LHCN-M2 (cell line): ENCODE data around the gene RASL12. TPM values are rescaled to one million over a fixed set of nuclear protein-coding genes. Genes with fewer than 3 reads are reported as not detected.

ENCODE experiments used
- DNase-seq: peaks from one replicate; pipeline ENCODE4 v3.0.0-alpha.2; 2012; ENCODE audit warnings: low read depth
- total RNA-seq: library from RNA; depleted of rRNA; stranded (reverse); fragments of >200 nt; gene quantifications from 2 replicates; pipeline ENCODE4 v1.2.3, GENCODE V29; 2014

The RASL12 gene
- total RNA-seq, 1 experiment from 2014 or later: not detected

DNA sequence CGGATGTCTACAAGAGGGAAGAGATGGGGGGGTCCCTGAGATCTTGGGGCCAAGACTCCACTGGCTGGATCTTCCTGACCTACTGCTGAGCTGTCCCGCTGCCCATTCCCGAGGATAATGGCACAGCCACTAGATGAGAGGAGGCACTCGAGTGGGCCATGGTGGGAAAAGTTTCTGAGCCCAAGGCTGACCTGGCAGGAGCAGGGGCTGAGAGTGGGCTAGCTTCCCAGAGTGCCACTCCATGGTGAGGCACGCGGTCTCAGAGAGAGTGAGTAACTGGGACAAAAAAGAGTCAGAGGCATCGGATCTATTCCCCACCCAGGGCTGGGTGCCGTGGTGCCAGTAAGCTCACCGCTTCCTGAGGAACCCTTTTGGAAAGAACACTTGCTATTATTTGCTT is 11.7 kb downstream of the RASL12 start:
- no peak for DNase-seq

GRCh38 chr15:65055201-65055870 is 12.5 kb downstream of the RASL12 start:
- DNase-seq: peak; percentile 36

- DNase-seq: peak; percentile 55
Observed at GRCh38 chr15:65054333-65055200, 13.2 kb downstream of the RASL12 start.

DNA sequence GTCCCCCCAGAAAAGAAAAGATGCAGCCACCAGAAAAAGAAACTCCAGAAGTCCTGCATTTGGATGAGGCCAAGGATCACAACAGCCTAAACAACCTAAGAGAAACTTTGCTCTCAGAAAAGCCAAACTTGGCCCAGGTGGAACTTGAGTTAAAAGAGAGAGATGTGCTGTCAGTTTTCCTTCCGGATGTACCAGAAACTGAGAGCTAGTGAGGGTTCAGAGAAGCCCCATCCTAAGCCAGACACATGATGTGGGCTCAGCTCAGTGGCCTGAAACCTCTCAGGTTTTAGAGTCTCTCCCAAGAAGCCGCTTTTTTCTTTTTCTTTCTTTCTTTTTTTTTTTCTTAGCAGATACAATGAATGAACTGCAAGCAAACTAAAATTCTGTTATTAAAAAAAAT is 14.8 kb downstream of the RASL12 start:
- no peak for DNase-seq

- DNase-seq: no peak
Observed at GRCh38 chr15:65051266-65051665, 16.5 kb downstream of the RASL12 start.

DNA sequence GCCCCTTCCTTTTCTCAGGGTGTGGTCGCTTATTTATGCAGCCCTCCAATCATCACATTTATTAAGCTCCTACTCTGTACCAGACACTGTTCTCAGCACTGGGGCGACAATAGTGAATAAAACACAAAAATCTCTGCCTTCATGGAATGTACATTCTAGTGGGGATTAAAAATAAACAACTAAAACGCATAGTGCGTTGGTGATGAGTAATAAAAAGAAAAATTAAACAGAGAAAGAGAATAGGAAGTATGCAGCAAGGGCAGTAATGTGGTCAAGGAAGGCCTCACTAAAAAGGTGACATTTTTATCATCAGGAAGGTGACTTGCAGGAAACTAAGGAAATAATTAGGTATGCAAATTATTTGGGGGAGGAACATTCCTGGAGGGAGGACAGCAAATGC is 17.5 kb downstream of the RASL12 start:
- DNase-seq: no peak

DNA sequence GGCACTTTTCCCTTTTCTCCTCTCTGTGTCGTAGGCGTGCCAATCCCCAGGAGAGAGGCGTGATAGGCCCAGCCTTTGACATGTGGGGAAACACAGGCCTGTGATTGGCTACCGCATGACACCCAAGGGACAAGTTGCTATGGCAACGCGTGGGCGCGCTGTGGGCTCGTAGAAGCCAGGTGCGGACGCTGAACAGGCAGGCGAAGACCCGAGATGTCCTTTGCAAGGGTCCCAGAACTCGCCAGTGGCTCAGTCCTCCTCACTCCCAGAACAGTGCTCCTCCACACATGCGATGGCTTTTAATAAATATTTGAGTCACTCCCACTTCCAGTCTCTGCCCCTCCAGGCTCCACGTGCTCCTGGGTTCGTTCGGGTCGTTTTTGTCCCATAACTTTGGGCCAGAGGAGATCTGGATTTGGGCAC is 18.4 kb downstream of the RASL12 start:
- peak; percentile 94 for DNase-seq

GRCh38 chr15:65048241-65048640 is 19.6 kb downstream of the RASL12 start:
- DNase-seq: no peak

- DNase-seq: peak; percentile 85
Observed at GRCh38 chr15:65044724-65045481, 22.9 kb downstream of the RASL12 start, which contains the start of gene SLC51B. TSS of gene SLC51B (plus strand) at chr15:65045387. CDS start at chr15:65050005, 4,618 bp downstream.

DNA sequence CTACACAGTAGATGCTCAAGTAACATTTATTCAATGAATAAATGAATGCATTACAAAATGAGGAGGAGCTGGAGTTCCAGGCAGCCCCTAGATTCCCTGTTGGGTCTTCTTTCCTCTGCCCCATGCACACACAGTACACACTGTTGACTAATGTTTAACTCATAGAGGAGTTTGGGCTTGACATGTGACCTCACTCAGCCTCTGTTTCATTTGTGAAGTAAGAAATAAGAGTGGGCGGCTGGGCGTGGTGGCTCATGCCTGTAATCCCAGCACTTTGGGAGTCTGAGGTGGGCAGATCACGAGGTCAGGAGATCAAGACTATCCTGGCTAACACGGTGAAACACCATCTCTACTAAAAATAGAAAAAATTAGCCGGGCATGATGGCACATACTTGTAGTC is 23.6 kb downstream of the RASL12 start:
- peak; percentile 78 for DNase-seq

DNA sequence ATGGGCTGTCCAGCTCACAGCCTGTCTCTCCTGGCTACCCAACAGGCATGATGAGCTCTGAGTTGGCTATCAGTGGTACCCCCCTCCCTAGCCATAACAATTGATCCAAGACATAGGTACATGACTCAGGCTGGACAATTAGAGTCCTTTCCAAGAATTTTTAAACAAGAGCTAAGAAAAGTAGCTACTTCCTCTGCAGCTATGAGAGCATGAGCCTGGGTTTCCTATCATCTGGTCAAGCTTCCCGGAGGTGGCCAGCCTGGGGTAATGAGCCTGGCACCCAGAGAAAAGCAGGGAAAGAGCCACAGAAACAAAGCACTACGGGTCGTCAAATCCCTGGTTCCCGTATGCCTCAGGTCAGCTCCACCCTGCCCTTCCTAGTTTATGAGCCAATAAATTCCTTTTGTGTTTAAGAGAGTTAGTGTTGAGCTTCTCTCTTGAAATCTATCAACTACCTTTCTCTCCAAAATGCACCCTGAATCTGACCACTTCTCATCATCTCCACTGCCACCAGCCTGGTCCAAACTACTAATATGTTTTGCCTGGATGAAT is 24.9 kb downstream of the RASL12 start:
- no peak for DNase-seq

- no peak for DNase-seq
Observed at GRCh38 chr15:65041787-65042186, 26.0 kb downstream of the RASL12 start.

GRCh38 chr15:65040461-65040860 is 27.3 kb downstream of the RASL12 start:
- DNase-seq: no peak

DNA sequence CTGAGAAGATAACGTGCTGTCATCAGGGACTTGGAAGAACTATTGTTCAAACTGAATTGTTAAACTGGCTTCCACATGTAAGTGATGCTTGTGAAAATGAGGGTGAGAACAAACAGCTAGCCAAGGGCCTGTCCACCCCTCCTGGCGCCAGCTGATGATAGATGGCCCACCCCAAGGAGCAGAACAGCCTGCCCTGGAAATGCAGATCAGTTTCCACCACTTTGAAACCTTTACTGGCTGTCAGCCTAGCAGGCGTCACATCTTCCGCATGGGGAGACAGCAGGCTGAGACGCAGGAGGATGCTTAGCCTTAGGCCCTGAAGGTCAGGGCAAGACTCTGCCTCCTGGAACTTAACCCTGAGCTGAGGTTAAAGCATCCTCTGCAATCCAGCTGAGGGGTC is 29.0 kb downstream of the RASL12 start:
- DNase-seq: no peak

DNA sequence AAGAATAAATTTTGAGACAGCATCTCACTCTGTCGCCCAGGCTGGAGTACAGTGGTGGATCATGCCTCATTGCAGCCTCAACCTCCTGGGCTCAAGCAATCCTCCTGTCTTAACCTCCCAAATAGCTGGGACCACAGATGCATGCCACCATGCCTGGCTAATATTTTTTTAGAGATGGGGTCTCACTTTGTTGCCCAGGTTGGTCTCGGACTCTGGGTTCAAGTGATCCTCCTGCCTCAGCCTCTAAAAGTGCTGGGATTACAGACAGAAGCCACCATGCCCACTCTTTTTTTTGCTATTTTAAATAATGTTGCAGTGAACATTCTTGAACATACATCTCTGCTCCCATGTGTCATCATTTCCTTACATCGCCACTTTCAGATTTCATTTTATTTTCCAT is 29.4 kb downstream of the RASL12 start:
- DNase-seq: no peak

DNA sequence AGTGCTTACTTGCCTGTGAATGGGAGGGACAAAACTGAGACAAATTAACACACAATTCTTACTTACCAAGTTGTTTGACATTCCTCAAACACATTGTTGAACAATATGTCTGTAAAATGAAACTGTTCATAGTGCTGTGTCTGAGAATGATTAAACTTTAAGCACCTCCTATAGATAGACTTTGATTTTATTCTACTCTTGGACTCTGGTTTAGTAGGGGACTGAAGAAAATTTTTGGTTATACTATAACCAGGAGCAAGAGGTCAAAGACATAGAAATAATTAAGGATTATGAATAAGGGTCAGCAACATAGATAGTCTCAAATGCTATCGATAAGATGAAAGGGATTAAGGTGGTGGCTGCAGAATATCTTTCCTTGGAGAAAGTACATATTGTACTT is 30.5 kb downstream of the RASL12 start:
- DNase-seq: no peak

DNA sequence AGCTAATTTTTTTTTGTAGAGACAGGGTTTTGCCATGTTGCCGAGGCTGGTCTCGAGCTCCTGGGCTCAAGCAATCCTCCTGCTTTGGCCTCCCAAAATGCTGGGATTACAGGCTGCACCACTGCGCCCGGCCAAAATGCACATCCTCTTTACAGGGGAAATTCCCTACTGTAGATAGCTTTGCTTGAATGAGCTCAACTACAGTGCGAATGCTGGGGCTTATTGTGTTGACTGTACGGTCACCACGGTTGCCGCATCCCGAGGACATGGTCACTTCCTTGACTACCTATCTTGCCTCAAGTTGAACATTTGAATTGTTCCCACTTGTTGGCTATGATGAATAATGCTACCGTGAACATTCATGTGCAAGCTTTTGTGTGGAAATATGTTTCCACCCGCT is 33.1 kb downstream of the RASL12 start:
- no peak for DNase-seq

DNA sequence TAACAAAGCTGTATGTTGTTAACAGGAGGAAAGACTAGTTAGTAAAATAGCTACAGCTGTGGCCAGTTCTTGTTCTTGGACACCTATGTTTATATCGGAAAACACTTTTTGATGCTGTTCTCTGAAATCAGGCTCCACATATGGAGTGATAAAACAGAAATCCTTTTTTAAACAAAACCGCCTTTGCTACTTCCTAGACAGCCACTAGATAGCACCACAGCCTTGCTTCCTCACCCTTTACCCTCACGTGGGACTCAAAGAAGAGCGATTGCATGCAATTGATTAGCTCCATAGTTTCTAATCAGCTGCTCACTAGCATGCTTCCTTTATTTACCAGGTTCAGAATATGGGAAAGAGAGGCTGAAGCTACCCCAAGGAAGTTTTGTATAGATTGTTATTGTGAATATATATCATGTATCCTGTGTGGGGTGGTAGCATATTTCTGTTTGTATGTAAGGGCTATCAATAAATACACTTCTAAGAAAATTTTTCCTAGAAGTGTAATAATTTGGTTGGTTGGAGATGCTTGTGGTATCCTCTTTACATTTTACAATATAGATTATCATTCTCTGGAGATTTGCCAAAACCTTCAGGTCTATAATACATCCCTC is 34.0 kb downstream of the RASL12 start:
- DNase-seq: peak; percentile 45

DNA sequence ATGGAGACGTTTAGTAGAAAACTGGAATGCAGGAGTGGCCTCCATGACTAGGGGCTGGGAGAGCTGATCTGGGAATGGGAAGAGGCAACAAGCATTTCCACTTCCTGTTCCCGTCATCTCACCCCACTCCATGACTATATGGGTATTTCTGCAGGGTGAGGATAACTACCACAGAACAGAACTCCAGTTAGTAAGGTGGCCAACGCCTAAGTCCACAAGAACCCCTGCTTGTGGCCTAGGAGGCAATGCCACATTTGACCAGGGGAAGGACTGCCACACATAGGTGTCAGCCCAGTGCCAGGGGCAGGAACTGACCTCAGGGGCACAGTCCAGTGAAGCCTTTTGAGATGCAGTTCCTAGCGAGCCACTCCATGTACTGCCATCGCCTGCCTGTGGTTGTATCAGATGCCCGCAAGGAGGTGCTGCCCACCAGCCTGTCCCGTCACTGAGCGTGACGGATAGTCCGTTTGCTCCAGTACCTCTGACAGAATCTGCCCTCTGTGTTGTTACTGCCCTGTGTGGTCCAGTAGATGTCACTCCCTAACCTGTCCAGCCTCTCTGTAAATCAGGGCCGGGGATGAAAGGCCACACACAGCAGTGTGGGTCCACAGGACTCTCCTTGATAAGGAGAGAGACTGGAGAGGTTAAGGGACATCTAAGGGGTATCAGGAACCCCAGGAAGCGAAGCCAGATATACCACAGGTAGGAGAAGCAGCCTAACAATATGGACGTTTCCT is 34.8 kb downstream of the RASL12 start:
- peak; percentile 84 for DNase-seq

- no peak for DNase-seq
Observed at GRCh38 chr15:65029736-65030208, 38.0 kb downstream of the RASL12 start.
